MM.1S (cell line): Measurements from ENCODE around the gene INPP5D.

Experiments
- DNase-seq: peaks from one replicate; pipeline ENCODE4 v3.0.0-alpha.2; 2015
- H2AFZ ChIP-seq: fragments of 300-600 bp; sonication (generic); 2 replicates; pipeline ENCODE4 v1.6.0; 2016; ENCODE audit warnings: antibody characterized with exemption, low read length
- H3F3A ChIP-seq: fragments of 300-600 bp; sonication (generic); 2 replicates; pipeline ENCODE4 v1.6.1; 2016; ENCODE audit warnings: mild to moderate bottlenecking, antibody characterized with exemption, low read length, moderate library complexity, mixed read lengths; ENCODE audit not compliant: insufficient read depth
- H3K27ac ChIP-seq: fragments of 300-600 bp; sonication (generic); 2 replicates; pipeline ENCODE4 v1.5.1; 2016; ENCODE audit warnings: mild to moderate bottlenecking, low read length
- H3K27me3 ChIP-seq: fragments of 300-600 bp; sonication (generic); replicated peaks from 2 replicates; pipeline ENCODE4 v1.6.0; 2016; ENCODE audit warnings: low read length; ENCODE audit not compliant: insufficient read depth
- H3K36me3 ChIP-seq: fragments of 300-600 bp; sonication (generic); replicated peaks from 2 replicates; pipeline ENCODE4 v1.6.1; 2016; ENCODE audit warnings: mild to moderate bottlenecking, low read length, mixed read lengths; ENCODE audit not compliant: insufficient read depth
- H3K4me1 ChIP-seq: fragments of 300-600 bp; sonication (generic); 2 replicates; pipeline ENCODE4 v1.6.1; 2016; ENCODE audit warnings: low read length, mixed read lengths
- H3K4me2 ChIP-seq: fragments of 300-600 bp; sonication (generic); 2 replicates; pipeline ENCODE4 v1.6.0; 2016; ENCODE audit warnings: low read depth, low read length
- H3K4me3 ChIP-seq: fragments of 300-600 bp; sonication (generic); 2 replicates; pipeline ENCODE4 v1.5.1; 2016; ENCODE audit warnings: low read length, mixed read lengths
- H3K79me2 ChIP-seq: fragments of 300-600 bp; sonication (generic); 2 replicates; pipeline ENCODE4 v1.6.1; 2016; ENCODE audit warnings: mixed run types, low read length, mixed read lengths
- H3K9ac ChIP-seq: fragments of 300-600 bp; sonication (generic); 2 replicates; pipeline ENCODE4 v1.6.1; 2016; ENCODE audit warnings: low read length, mixed read lengths
- H3K9me2 ChIP-seq: fragments of 300-600 bp; sonication (generic); replicated peaks from 2 replicates; pipeline ENCODE4 v1.6.1; 2016; ENCODE audit warnings: mild to moderate bottlenecking, low read length, mixed read lengths; ENCODE audit not compliant: insufficient read depth
- H3K9me3 ChIP-seq: fragments of 300-600 bp; sonication (generic); replicated peaks from 2 replicates; pipeline ENCODE4 v1.6.1; 2016; ENCODE audit warnings: mild to moderate bottlenecking, low read length, mixed read lengths; ENCODE audit not compliant: insufficient read depth
- H4K20me1 ChIP-seq: fragments of 300-600 bp; sonication (generic); 2 replicates; pipeline ENCODE4 v1.6.1; 2016; ENCODE audit warnings: mild to moderate bottlenecking, low read length, moderate library complexity, mixed read lengths; ENCODE audit not compliant: insufficient read depth
- EZH2 ChIP-seq: fragments of 300-600 bp; sonication (generic); optimal IDR thresholded peaks from 2 replicates; pipeline ENCODE3; 2017; ENCODE audit warnings: low read depth, mild to moderate bottlenecking, antibody characterized with exemption, low read length, mixed read lengths
- EZH2phosphoT487 ChIP-seq: fragments of 300-600 bp; sonication (generic); IDR thresholded peaks from 2 replicates; pipeline ENCODE4 v1.6.1; 2018; ENCODE audit warnings: antibody characterized with exemption, low read length
- TF ChIP-seq, protein P1 (sequence below): fragments of 300-600 bp; sonication (generic); IDR thresholded peaks from 2 replicates; pipeline ENCODE4 v1.5.1; 2016; ENCODE audit warnings: antibody characterized with exemption, low read length, mixed read lengths

INPP5D gene

GRCh38 chr2:233055362-233055761 lies 4.8 kb upstream of the INPP5D start:
- Histone ChIP-seq H3K9me3 (no peaks in the 10 kb centered on the region), H3K79me2 (peaks cover 2% of the 10 kb centered on the region), H3F3A (no peaks in the 10 kb centered on the region), H3K4me2 (no peak overlapping the region), H3K9me2 (no peaks in the 10 kb centered on the region), H3K4me3 (no peak overlapping the region), H3K4me1 (peaks cover 6% of the 10 kb centered on the region), H3K27ac (no peak overlapping the region), H3K27me3 (no peaks in the 10 kb centered on the region), H4K20me1 (no peaks in the 10 kb centered on the region), H3K36me3 (no peaks in the 10 kb centered on the region), H3K9ac (no peak overlapping the region), H2AFZ (no peak overlapping the region)
- no peak for DNase-seq
- TF ChIP-seq, protein P1, sequence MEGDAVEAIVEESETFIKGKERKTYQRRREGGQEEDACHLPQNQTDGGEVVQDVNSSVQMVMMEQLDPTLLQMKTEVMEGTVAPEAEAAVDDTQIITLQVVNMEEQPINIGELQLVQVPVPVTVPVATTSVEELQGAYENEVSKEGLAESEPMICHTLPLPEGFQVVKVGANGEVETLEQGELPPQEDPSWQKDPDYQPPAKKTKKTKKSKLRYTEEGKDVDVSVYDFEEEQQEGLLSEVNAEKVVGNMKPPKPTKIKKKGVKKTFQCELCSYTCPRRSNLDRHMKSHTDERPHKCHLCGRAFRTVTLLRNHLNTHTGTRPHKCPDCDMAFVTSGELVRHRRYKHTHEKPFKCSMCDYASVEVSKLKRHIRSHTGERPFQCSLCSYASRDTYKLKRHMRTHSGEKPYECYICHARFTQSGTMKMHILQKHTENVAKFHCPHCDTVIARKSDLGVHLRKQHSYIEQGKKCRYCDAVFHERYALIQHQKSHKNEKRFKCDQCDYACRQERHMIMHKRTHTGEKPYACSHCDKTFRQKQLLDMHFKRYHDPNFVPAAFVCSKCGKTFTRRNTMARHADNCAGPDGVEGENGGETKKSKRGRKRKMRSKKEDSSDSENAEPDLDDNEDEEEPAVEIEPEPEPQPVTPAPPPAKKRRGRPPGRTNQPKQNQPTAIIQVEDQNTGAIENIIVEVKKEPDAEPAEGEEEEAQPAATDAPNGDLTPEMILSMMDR = no peak
- TF ChIP-seq EZH2phosphoT487 = no peak
- no peak for TF ChIP-seq EZH2

DNA sequence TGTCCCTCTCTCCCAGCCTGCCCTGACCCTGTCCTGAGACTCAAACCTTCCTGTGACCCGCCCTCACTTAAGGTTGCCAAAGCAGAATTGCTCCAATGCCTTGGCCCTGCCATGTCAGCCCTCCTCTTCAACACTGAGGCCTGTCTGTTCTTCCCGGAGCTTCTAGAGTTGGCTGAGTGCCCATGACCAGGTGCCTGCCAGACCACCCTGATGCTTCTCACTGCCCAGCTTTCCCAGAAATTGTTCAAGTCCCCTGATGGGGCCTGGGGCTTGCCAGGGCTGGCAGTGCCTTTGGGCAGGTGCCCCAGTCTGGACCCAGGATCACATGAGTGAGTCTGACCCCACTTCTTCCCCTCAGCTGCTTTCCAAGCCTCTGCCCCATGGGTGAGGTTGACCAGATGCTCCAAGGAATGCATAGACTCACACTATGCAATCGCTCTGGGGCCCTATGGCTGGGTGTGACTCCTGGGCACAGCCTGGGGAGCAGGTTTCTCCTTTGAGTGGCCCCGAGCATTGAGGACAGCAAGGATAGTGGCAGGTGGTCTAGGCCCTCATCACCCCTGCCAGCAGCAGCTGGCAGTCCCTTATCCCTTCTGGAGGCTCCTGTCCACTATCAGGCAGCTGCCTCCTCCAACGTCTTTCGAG lies 3.1 kb upstream of the INPP5D start:
- no peaks in the 10 kb centered on the region for H3K9me2 ChIP-seq

GRCh38 chr2:233058717-233059546 lies 1.2 kb upstream of the INPP5D start:
- Histone ChIP-seq H2AFZ (no peak overlapping the region), H3K4me3 (no peak overlapping the region), H3K27ac (no peak overlapping the region), H3K9ac (no peak overlapping the region), H3K27me3 (no peaks in the 10 kb centered on the region), H3F3A (peaks cover 10% of the 10 kb centered on the region; the same call in 1 of the 2 replicates), H3K9me3 (no peaks in the 10 kb centered on the region), H3K4me2 (no peak overlapping the region), H3K9me2 (no peaks in the 10 kb centered on the region), H3K4me1 (peaks cover 18% of the 10 kb centered on the region), H3K36me3 (no peaks in the 10 kb centered on the region), H4K20me1 (no peaks in the 10 kb centered on the region), H3K79me2 (peaks cover 36% of the 10 kb centered on the region)
- DNase-seq = no peak
- TF ChIP-seq, protein P1 = no peak
- TF ChIP-seq EZH2phosphoT487 (no peak), EZH2 (no peak)

More for the DNA sequence above, 3.1 kb upstream of the INPP5D start:
- TF ChIP-seq EZH2phosphoT487 (no peak), EZH2 (no peak)
- TF ChIP-seq, protein P1 = no peak
- H3K4me1 ChIP-seq = peaks cover 13% of the 10 kb centered on the region
- H3K9ac ChIP-seq = no peak overlapping the region
- H2AFZ ChIP-seq = no peak overlapping the region
- H3K36me3 ChIP-seq = no peaks in the 10 kb centered on the region
- DNase-seq = no peak
- H3K79me2 ChIP-seq = peaks cover 19% of the 10 kb centered on the region
- H3K4me3 ChIP-seq = no peak overlapping the region
- no peaks in the 10 kb centered on the region for H3K27me3 ChIP-seq
- H3F3A ChIP-seq = peaks cover 10% of the 10 kb centered on the region; the same call in 1 of the 2 replicates
- no peaks in the 10 kb centered on the region for H3K9me3 ChIP-seq
- no peak overlapping the region for H3K4me2 ChIP-seq
- no peaks in the 10 kb centered on the region for H4K20me1 ChIP-seq
- H3K27ac ChIP-seq = no peak overlapping the region
